Caco-2 (cell line): ENCODE data around the gene PCSK9. TPM values are rescaled to one million over a fixed set of nuclear protein-coding genes. Genes with fewer than 3 reads are reported as not detected.

Source experiments
- BruUV-seq: library from RNA; stranded (reverse); fragments of 400-500 nt; replicated peaks from 2 replicates; lab custom pipeline; 2021; lab: Mats Ljungman, UMichigan
- CTCF ChIA-PET: fragments of 300-600 bp; sonication (Branson Sonifier 250); formaldehyde crosslinking; loops from one replicate; lab custom pipeline; 2022; ENCODE audit warnings: antibody characterized with exemption; lab: Charles Lee
- POLR2A ChIA-PET: fragments of 300-600 bp; sonication (Branson Sonifier 250); formaldehyde crosslinking; loops from one replicate; lab custom pipeline; 2022; ENCODE audit warnings: antibody characterized with exemption; lab: Charles Lee
- DNase-seq, 2 experiments: peaks; one replicate each; pipeline versions ENCODE4 v3.0.0 to v3.0.0-alpha.2; 2020 to 2022
- H3K27me3 ChIP-seq: replicated peaks from 2 replicates; pipeline ENCODE4 v1.6.0; 2011; ENCODE audit warnings: low read length; ENCODE audit not compliant: control insufficient read depth, insufficient read depth
- H3K36me3 ChIP-seq: 2 replicates; pipeline ENCODE4 v1.5.1; 2011; ENCODE audit warnings: low read length; ENCODE audit not compliant: control insufficient read depth, insufficient read depth
- H3K4me1 ChIP-seq: fragments of 250-450 bp; sonication (Bioruptor Pico); 2 replicates; pipeline ENCODE4 v1.5.1; 2020; ENCODE audit warnings: mild to moderate bottlenecking
- H3K4me3 ChIP-seq: 2 replicates; pipeline ENCODE4 v1.5.1; 2011; ENCODE audit warnings: low read depth, mild to moderate bottlenecking, control low read depth, low read length
- H3K9me3 ChIP-seq: fragments of 250-450 bp; sonication (Bioruptor Pico); 2 replicates; pipeline ENCODE4 v1.5.1; 2020; ENCODE audit warnings: mild to moderate bottlenecking, moderate library complexity
- H3K27ac Mint-ChIP-seq: one replicate; pipeline ENCODE4 v1.8.0; 2022; ENCODE audit warnings: mixed read lengths; ENCODE audit not compliant: unreplicated experiment
- H3K27me3 Mint-ChIP-seq: one replicate; pipeline ENCODE4 v1.8.0; 2022; ENCODE audit warnings: mixed read lengths; ENCODE audit not compliant: insufficient read depth, unreplicated experiment
- H3K36me3 Mint-ChIP-seq: one replicate; pipeline ENCODE4 v1.8.0; 2022; ENCODE audit warnings: mild to moderate bottlenecking, mixed read lengths; ENCODE audit not compliant: insufficient read depth, unreplicated experiment
- H3K4me1 Mint-ChIP-seq: one replicate; pipeline ENCODE4 v1.8.0; 2022; ENCODE audit warnings: low read depth, mixed read lengths; ENCODE audit not compliant: unreplicated experiment
- H3K4me3 Mint-ChIP-seq: one replicate; pipeline ENCODE4 v1.8.0; 2022; ENCODE audit warnings: mild to moderate bottlenecking, moderate library complexity, mixed read lengths; ENCODE audit not compliant: unreplicated experiment
- H3K9me3 Mint-ChIP-seq: one replicate; pipeline ENCODE4 v1.8.0; 2022; ENCODE audit warnings: mixed read lengths; ENCODE audit not compliant: unreplicated experiment
- CTCF ChIP-seq, 2 experiments: fragments of 200-600 bp in 1 of 2; IDR thresholded peaks; 1 replicate in 1 of 2; 2 replicates in 1 of 2; pipeline versions ENCODE4 v1.5.1 to v1.8.0; 2011 to 2022; ENCODE audit warnings: antibody characterized with exemption in 1 of 2, control low read depth in 1 of 2, inconsistent platforms in 1 of 2, low read depth in 1 of 2, low read length in 1 of 2, mild to moderate bottlenecking in 1 of 2, moderate library complexity in 1 of 2; ENCODE audit not compliant: insufficient read depth in 1 of 2, severe bottlenecking in 1 of 2, unreplicated experiment in 1 of 2
- intact Hi-C: fragments of 100-400 bp; cut with micrococcal nuclease; formaldehyde crosslinking; loops from one replicate; pipeline ENCODE4 v1.10.0; 2022; ENCODE audit not compliant: unreplicated experiment
- total RNA-seq: library from RNA; stranded (reverse); gene quantifications from 2 replicates; pipeline ENCODE4 v1.2.3, GENCODE V29; 2022

PCSK9 gene
- total RNA-seq, 1 experiment from 2014 or later, result 29.4 TPM

GRCh38 chr1:55060133-55060999 lies 21.0 kb downstream of the PCSK9 start:
- DNase-seq, result no peak
- no TSS peak for BruUV-seq
- Histone ChIP-seq H3K36me3 (no peaks in the 10 kb centered on the region; the same call in 1 of the 2 replicates), H3K9me3 (no peaks in the 10 kb centered on the region), H3K4me3 (no peak overlapping the region), H3K4me1 (no peaks in the 10 kb centered on the region), H3K27me3 (no peaks in the 10 kb centered on the region)
- no peak overlapping the region for H3K27ac Mint-ChIP-seq
- ChIA-PET POLR2A (no interaction called here), CTCF (no interaction called here)
- no peaks in the 10 kb centered on the region for H3K9me3 Mint-ChIP-seq
- intact Hi-C loops, result no loop called here
- H3K36me3 Mint-ChIP-seq, result peaks cover 42% of the 10 kb centered on the region
- TF ChIP-seq CTCF (IDR thresholded peaks at IDR 0.05; ENCODE audit: insufficient read depth in 1 of 2, low read depth in 1 of 2, low read length in 1 of 2, severe bottlenecking in 1 of 2, unreplicated experiment in 1 of 2), result no peak
- H3K4me3 Mint-ChIP-seq, result no peak overlapping the region
- no peaks in the 10 kb centered on the region for H3K4me1 Mint-ChIP-seq
- H3K27me3 Mint-ChIP-seq, result no peaks in the 10 kb centered on the region

DNA sequence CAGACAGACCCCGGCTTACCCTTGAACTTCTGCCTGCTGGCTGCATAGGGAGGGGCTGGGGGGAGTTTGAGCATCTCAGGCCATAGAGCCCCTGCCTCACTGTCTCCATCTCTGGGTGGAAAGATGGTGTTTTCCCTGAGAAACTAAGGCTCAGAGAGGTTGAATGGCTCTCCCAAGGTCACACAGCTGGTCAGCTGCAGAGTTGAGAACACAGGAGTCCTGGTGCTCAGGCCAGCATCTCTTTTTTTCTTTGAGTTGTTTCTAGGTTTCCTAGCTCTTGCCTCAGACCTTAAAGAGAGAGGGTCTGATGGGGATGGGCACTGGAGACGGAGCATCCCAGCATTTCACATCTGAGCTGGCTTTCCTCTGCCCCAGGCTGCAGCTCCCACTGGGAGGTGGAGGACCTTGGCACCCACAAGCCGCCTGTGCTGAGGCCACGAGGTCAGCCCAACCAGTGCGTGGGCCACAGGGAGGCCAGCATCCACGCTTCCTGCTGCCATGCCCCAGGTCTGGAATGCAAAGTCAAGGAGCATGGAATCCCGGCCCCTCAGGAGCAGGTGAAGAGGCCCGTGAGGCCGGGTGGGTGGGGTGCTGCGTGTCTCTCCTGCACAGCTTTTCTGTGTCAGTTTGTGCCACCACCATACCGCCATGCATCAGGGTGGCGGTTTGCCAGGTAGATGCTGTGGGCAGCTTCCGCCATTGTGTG lies 21.8 kb downstream of the PCSK9 start:
- no peaks in the 10 kb centered on the region for H3K27me3 ChIP-seq
- no peaks in the 10 kb centered on the region; the same call in 1 of the 2 replicates for H3K36me3 ChIP-seq
- intact Hi-C loops, result no loop called here
- no peak overlapping the region for H3K27ac Mint-ChIP-seq
- H3K9me3 ChIP-seq, result no peaks in the 10 kb centered on the region
- CTCF ChIA-PET, result no interaction called here
- no peaks in the 10 kb centered on the region for H3K27me3 Mint-ChIP-seq
- no peaks in the 10 kb centered on the region for H3K9me3 Mint-ChIP-seq
- no peak overlapping the region for H3K4me3 Mint-ChIP-seq
- no peak overlapping the region for H3K4me3 ChIP-seq
- no peaks in the 10 kb centered on the region for H3K4me1 ChIP-seq
- no peaks in the 10 kb centered on the region for H3K4me1 Mint-ChIP-seq
- no TSS peak for BruUV-seq
- no peak for TF ChIP-seq CTCF (IDR thresholded peaks at IDR 0.05; ENCODE audit: insufficient read depth in 1 of 2, low read depth in 1 of 2, low read length in 1 of 2, severe bottlenecking in 1 of 2, unreplicated experiment in 1 of 2)
- peaks cover 42% of the 10 kb centered on the region for H3K36me3 Mint-ChIP-seq
- POLR2A ChIA-PET, result no interaction called here
- DNase-seq, result no peak

DNA sequence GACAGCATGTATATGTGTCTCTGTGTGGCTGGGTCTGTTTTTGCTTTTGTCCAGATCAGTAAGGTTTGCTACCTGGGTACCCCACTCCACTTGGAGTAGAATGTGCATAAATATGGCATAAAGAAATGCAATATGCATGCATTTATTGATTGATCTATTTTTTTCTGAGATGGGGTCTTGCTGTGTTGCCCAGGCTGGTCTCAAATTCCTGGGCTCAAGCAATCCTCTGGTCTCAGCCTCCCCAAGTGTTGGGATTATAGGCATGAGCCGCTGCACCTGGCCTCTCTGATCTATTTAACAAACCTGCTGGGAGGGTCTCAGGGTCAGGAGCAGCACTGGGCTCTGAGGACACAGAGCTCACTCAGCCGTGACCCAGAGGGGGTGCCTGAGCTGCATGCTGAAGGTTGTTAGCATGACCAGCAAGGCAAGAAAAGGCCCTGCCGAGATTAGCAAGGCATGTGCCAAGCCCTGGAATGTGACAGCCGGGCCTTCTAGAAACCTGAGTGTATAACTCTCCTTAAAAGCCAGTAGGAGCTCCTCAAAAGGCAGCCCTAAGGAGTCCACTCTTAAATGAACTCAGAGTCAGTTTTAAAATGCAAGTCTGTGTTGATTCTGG lies 22.5 kb downstream of the PCSK9 start:
- Histone ChIP-seq H3K4me3 (no peak overlapping the region), H3K4me1 (no peaks in the 10 kb centered on the region), H3K27me3 (no peaks in the 10 kb centered on the region), H3K36me3 (no peaks in the 10 kb centered on the region; the same call in 1 of the 2 replicates), H3K9me3 (no peaks in the 10 kb centered on the region)
- no peaks in the 10 kb centered on the region for H3K27me3 Mint-ChIP-seq
- ChIA-PET CTCF (no interaction called here), POLR2A (no interaction called here)
- no peak for TF ChIP-seq CTCF (IDR thresholded peaks at IDR 0.05; ENCODE audit: insufficient read depth in 1 of 2, low read depth in 1 of 2, low read length in 1 of 2, severe bottlenecking in 1 of 2, unreplicated experiment in 1 of 2)
- H3K4me3 Mint-ChIP-seq, result no peak overlapping the region
- no peaks in the 10 kb centered on the region for H3K4me1 Mint-ChIP-seq
- no peaks in the 10 kb centered on the region for H3K9me3 Mint-ChIP-seq
- H3K36me3 Mint-ChIP-seq, result peaks cover 40% of the 10 kb centered on the region
- intact Hi-C loops, result no loop called here
- H3K27ac Mint-ChIP-seq, result no peak overlapping the region
- no TSS peak for BruUV-seq
- no peak for DNase-seq
